GM21381 (cell line): Measurements from ENCODE around the gene POLR2E.
A peak's percentile ranks its signal among the peaks of the same experiment; 100 is the strongest.
"Not testable (repeated sequence)": the region's sequence is repeated elsewhere in the genome, so short reads cannot be mapped to it uniquely, and the experiment has no call there.

ENCODE experiments used
- ATAC-seq: cut with Tn5 transposase; IDR thresholded peaks from one replicate; pipeline ENCODE4 v1.9.1; 2021; ENCODE audit warnings: mild to moderate bottlenecking, moderate library complexity; ENCODE audit not compliant: unreplicated experiment

Gene POLR2E

GRCh38 chr19:1126984-1127760, 32.0 kb upstream of the POLR2E start:
- no peak for ATAC-seq

DNA sequence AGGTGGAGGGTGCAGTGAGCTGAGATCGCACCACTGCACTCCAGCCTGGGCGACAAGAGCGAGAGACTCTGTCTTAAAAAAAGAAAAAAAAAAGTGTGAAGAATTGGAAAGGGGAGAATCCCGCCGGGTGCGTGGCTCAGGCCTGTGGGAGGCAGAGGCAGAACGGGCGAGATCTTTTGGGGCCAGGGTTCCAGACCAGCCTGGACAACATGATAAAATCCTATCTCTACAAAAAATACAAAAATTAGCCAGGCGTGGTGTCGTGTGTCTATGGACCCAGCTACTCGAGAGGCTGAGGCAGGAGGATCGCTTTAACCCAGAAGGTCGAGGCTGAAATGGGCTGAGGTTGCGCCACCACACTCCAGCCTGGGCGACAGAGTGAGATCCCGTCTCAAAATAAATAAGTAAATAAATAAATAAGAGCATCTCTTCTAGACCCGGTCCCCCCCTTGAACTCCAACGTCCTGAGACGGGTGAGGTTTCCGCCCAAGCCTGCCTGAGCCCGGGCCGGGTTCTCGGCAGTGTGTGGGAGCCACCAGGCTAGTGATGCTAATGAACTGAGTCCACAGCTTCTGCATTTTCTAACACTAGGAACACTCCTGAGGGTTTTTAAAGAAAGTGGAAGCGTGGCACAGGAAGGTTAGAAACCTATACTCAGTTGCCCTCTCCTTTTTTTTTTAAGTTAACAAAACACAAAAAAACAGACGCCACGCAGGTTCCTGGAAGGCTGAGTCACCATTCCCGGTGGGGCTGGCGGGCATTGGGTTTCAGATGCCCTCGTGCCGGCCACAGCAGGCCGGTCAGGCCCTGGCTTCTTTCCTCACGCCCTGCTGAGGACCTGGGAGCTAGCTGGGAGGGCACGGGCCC, 30.7 kb upstream of the POLR2E start:
- no peak for ATAC-seq

DNA sequence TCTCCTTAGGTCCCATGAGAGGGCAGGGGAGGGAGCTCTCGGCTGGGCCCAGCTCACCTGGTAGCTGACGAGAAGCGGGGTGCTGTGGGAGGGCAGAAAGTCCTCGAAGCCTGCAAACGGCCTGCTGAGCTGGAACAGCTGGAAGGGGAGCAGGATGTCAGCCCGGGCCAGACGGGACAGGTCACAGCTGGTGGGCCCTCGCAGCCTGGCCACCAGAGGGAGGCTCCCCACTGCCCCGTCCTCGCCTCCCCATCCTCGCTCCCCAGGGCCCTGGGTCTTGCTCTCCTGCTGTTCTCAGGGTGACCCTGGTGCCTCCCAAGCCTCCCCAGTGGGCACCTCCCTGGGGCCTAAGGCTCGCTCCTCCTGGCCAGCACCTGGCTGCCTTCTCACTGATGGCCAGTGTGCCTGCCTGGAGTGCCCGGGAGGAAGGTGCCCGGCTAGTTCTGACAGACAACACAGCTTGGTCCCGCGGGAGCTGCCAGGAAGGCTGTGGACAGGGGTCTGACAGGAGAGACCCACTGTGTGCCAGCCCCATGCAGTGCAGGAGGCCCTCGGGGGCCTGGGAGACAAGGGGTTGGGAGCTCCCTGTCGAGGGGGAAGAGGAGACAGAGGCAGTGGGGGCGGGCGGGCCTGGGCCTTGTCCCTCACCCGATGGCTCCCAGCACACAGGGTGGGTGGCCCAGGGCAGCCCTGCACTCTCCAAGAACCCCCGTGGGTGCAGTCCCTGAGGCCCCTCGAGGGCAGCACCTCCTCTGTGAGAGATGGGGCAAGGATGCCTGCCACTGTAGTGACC, 28.9 kb upstream of the POLR2E start:
- ATAC-seq, result no peak

DNA sequence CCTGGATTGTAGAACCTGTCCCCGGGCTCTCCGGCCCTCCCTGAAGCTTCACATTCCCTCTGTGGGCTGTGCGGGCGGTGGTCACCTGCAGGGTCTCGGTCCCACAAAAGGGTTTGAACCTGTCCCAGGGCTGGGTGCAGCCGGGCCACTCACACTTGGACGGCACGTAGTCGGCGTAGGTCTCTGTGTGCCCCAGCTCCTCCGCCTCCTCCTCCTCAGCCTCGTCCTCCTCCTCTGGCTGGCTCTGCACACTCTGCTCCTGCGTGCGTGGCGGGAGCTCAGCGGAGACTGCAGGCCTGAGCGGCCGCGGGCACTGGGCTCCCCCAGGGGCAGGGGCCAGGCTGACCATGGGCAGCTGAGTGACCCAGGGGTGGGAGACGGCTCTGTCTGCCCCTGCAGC, 28.2 kb upstream of the POLR2E start:
- no peak for ATAC-seq

GRCh38 chr19:1122972-1123363, 27.8 kb upstream of the POLR2E start:
- ATAC-seq, result no peak

DNA sequence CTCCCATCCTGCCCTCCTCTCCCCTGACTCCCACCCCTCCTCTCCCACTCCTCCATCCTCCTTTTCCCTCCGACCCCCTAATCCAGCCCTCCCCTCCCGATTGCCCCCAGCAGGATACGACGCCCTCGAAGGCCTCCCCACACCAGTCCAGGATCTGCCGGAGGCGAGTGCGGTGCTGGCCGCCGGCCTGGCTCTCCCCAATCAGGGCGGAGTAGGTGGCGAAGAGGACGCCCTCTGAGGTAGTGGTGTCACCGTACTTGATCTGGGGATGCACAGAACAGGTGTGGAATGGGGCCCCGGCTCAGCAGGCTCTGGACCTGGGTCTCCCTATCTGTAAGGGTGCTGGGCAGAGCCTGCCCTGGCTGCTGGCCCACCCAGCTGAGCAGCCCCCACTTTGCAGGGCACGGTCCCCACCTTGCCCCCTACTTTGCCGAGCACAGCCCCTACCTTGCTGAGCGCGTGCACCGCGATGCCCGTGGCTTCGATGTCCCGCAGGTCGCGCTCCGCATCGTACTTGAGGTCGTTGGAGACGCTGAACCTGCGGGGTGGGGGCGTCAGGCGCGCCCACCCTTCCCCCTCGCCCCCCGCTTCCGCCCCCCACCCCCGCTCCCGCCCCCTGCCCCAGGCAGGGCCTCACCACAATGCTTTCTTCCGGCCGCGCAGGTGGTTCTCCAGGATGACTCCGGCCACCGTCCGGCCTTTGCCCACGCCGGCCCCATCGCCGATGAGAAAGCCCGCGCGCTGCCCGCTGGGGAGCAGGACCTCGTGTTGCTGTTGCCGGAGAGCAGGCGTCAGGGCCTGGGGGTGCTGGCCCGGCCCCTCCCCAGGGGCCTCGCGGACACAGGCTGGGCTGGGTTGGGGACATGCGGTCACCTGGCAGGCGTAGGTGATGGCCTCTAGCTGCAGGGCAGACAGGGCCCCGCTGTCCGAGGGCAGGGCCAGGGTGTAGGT, 27.1 kb upstream of the POLR2E start:
- ATAC-seq, result no peak

GRCh38 chr19:1121395-1121794, 26.2 kb upstream of the POLR2E start:
- no peak for ATAC-seq

DNA sequence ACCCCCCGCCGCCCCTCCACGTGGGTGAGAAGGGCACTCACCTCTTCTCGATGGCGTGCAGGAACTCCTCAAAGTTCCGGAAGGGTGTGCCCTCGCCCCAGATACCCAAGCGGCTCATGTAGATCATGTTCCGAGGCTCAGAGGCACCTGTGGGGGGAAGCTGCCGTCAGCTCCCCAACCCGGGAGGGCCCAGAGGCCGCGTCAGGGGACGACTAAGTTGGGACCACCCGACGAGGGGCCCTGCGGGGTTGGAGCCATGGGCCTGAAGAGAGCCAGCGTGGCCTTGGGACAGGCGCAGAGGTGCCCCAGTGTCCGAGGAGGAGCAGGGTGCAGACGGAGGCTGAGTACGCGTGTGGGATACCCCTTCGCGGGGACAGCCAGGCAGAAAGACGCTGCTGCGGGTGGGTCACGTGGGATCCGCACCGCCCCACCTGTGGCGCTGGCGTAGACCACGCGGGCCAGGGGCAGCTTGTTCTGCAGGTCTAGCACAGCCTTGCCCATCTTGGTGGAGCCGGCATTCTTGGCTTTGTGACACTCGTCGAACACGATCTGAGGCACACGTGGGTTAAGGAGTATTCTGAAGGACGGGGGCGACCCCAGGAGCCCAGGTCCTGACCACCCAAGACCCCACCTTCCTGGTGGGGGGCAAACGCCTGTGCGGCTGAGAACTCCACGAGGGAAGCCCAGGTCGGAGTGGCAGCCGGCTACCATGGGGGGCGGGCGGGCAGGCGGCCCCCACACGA, 24.5 kb upstream of the POLR2E start:
- no peak for ATAC-seq

- ATAC-seq, result no peak
Observed at GRCh38 chr19:1118999-1119398, 23.8 kb upstream of the POLR2E start.

DNA sequence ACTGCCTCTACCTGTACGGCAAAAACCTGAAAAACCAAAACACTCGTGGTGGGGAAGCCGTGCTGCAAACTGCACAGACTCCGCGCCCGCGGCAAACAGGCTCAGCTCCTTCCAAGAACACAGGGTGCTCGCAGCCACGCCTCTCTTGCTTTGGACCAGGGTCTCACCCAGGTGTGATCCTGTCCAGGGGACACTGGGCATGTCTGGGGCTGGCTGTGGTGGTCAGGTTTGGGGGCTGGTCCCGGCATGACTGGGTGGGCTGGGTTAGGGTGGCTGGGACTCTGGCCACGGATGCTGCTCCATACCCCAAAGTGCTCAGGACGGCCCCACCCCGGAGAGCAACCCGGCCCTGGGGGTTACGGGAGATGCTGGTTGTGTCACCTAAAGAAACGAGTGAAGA, 22.5 kb upstream of the POLR2E start:
- no peak for ATAC-seq

DNA sequence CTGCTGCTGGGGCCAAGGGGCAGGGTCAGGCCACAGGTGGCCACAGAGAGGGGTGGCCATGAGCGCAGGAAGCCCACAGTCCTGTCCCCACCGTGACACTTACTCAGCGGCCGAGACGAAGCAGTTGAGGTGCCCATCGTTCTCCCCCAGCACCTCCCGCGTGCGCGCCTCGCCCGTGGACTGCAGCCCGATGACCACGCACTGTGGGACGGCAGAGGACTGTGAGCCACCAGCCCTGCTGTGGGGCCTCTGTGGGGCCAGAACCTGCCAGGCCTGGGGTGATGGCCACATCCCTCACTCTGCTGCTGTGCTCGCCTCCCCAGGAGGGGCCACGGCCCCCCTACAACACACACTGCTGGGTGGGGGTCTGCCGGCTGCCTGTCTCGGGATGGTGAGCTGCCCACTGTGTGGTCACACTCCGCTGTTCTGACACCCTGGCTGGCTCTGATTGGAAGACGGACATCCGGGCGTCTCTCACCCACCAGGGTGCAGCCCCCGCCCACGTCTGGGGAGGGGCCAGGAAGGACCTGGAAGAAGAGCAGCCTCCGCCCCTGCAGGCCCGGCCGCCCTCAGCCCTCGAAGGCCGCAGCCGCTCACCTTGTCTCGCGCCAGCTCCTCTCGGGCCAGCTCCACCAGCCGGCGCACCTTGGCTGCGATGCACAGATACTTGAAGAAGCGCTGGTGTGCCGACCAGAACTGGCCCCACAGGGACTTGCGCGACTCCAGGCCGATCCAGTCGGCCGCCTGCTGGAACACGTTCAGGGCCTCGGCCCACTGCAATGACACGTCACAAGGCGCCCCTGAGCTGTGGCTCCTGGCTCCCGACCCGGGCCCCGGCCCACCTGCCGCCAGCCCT, 21.8 kb upstream of the POLR2E start:
- ATAC-seq, result no peak

- no peak for ATAC-seq
Observed at GRCh38 chr19:1115646-1116420, 20.7 kb upstream of the POLR2E start.

DNA sequence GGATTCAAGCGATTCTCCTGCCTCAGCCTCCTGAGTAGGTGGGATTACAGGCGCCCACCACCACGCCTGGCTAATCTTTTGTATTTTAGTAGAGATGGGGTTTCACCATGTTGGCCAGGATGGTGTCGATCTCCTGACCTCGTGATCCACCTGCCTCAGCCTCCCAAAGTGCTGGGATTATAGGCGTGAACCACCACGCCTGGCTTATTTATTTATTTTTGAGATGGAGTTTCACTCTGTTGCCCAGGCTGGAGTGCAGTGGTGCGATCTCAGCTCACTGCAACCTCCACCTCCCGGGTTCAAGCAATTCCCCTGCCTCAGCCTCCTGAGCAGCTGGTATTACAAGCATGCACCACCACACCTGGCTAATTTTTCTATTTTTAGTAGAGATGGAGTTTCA, 19.6 kb upstream of the POLR2E start:
- ATAC-seq, result not testable (repeated sequence)

DNA sequence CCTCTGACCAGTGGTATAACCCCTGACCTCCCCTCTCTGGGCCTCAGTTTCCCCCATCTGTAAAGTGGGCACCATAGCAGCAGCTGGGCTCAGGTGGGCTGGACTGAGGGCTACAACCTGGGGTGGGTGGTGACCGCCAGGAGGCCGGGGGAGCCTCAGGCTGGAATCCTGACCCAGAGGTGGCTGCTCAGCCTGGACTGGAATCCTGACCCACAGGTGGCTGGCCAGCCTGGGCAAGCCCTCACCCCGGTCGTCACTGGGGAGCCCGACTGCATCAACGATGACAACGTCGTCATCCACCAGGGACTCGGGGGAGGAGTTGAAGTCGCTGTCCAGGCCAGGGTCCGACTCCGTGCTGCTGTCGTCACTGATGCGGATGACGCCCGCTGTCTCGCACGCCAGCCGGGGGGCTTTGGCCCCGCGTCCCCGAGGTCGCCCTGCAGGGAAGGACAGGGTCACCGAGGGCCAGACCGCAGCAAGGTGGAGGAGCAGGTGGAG, 18.9 kb upstream of the POLR2E start:
- ATAC-seq, result no peak

DNA sequence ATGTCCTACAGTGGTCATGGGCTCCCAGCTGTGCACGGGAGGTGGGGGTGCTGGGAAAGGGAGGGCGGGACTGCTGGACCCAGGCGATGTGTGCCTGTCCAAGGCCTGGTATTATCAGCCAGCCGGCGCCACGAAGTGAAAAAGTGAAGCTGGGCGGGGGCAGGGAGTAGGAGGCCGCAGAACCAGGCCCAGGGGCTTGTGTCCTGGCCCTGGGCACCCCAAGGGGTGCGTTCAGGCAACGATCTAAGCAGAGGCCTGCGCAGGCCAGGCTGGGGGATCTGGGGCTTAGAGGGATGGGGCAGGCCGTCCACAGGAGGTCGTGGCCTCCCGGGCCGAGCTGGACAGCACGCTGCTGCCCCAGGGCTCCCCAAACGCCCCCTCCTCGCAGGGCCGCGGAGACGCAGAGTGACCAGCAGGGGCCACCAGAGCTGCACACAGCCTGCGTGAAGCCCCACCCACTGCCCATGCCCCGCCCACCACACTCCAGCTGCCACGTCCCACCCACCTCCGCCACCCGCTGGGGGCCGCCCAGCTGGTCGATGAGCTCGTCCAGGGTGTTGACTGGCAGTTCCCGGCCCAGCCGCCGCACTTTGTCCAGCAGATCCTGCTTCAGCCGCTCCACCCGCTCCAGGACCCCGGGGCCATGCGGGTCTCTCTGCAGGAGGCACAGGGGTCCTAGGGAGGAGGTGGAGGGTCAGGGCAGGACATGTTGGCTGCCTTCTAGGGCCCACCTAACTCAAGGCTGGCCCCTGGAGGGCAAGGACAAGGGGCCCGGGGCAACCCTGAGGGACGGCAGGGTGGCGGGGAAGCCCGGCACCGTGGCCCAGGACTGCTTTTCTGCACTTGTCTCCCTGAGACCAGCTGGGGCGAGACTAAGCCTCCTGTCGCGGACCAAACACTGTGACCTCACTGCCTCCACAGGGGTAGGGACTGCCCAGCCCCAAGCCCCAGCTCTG, 18.1 kb upstream of the POLR2E start:
- peak; percentile 57 for ATAC-seq

DNA sequence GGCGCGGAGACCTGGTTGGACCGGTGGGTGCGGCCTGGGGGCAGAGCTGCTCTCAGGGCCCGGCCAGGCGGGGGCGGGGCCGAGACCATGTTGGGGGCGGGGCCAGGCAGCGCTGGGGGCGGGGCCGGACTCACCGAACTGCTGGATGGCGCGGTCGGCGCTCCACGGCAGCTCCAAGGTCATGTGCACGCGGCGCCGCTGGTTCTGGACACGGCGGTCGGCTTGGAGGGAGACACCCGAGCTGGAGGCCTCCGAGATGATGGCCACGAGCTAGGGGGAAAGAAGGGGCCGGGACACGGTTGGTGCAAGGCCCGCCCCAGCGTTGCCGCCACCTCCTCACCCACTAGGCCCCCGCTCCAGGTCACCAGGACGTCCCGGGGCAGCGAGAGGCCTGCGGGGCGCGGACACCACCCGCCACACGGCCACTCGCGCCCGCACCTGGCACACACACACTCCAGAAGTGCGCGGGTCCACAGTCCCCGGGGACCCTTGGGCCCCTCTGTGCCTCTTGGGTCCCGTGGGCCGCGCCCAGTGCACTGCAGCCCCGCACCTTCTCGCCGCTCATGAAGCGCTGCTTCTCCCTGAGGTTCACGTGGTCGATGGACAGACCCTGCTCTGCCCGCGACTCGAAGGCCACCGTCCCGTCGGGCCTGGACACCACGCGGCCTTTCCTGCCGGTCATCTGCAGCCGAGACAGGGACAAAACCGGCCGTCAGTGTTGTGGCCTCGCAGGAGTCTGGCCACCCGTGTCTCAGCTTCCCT, 17.3 kb upstream of the POLR2E start:
- ATAC-seq, result no peak
